Caco-2 (cell line): ENCODE measurements around the gene CDS2. TPM values are rescaled to one million over a fixed set of nuclear protein-coding genes. Genes with fewer than 3 reads are reported as not detected.

Experiments
- BruUV-seq: library from RNA; stranded (reverse); fragments of 400-500 nt; replicated peaks from 2 replicates; lab custom pipeline; 2021; lab: Mats Ljungman, UMichigan
- CTCF ChIA-PET: fragments of 300-600 bp; sonication (Branson Sonifier 250); formaldehyde crosslinking; loops from one replicate; lab custom pipeline; 2022; ENCODE audit warnings: antibody characterized with exemption; lab: Charles Lee
- POLR2A ChIA-PET: fragments of 300-600 bp; sonication (Branson Sonifier 250); formaldehyde crosslinking; loops from one replicate; lab custom pipeline; 2022; ENCODE audit warnings: antibody characterized with exemption; lab: Charles Lee
- DNase-seq, 2 experiments: peaks; one replicate each; pipeline versions ENCODE4 v3.0.0 to v3.0.0-alpha.2; 2020 to 2022
- H3K27me3 ChIP-seq: replicated peaks from 2 replicates; pipeline ENCODE4 v1.6.0; 2011; ENCODE audit warnings: low read length; ENCODE audit not compliant: control insufficient read depth, insufficient read depth
- H3K36me3 ChIP-seq: 2 replicates; pipeline ENCODE4 v1.5.1; 2011; ENCODE audit warnings: low read length; ENCODE audit not compliant: control insufficient read depth, insufficient read depth
- H3K4me1 ChIP-seq: fragments of 250-450 bp; sonication (Bioruptor Pico); 2 replicates; pipeline ENCODE4 v1.5.1; 2020; ENCODE audit warnings: mild to moderate bottlenecking
- H3K4me3 ChIP-seq: 2 replicates; pipeline ENCODE4 v1.5.1; 2011; ENCODE audit warnings: low read depth, mild to moderate bottlenecking, control low read depth, low read length
- H3K9me3 ChIP-seq: fragments of 250-450 bp; sonication (Bioruptor Pico); 2 replicates; pipeline ENCODE4 v1.5.1; 2020; ENCODE audit warnings: mild to moderate bottlenecking, moderate library complexity
- H3K27ac Mint-ChIP-seq: one replicate; pipeline ENCODE4 v1.8.0; 2022; ENCODE audit warnings: mixed read lengths; ENCODE audit not compliant: unreplicated experiment
- H3K27me3 Mint-ChIP-seq: one replicate; pipeline ENCODE4 v1.8.0; 2022; ENCODE audit warnings: mixed read lengths; ENCODE audit not compliant: insufficient read depth, unreplicated experiment
- H3K36me3 Mint-ChIP-seq: one replicate; pipeline ENCODE4 v1.8.0; 2022; ENCODE audit warnings: mild to moderate bottlenecking, mixed read lengths; ENCODE audit not compliant: insufficient read depth, unreplicated experiment
- H3K4me1 Mint-ChIP-seq: one replicate; pipeline ENCODE4 v1.8.0; 2022; ENCODE audit warnings: low read depth, mixed read lengths; ENCODE audit not compliant: unreplicated experiment
- H3K4me3 Mint-ChIP-seq: one replicate; pipeline ENCODE4 v1.8.0; 2022; ENCODE audit warnings: mild to moderate bottlenecking, moderate library complexity, mixed read lengths; ENCODE audit not compliant: unreplicated experiment
- H3K9me3 Mint-ChIP-seq: one replicate; pipeline ENCODE4 v1.8.0; 2022; ENCODE audit warnings: mixed read lengths; ENCODE audit not compliant: unreplicated experiment
- CTCF ChIP-seq, 2 experiments: fragments of 200-600 bp in 1 of 2; IDR thresholded peaks; 1 replicate in 1 of 2; 2 replicates in 1 of 2; pipeline versions ENCODE4 v1.5.1 to v1.8.0; 2011 to 2022; ENCODE audit warnings: antibody characterized with exemption in 1 of 2, control low read depth in 1 of 2, inconsistent platforms in 1 of 2, low read depth in 1 of 2, low read length in 1 of 2, mild to moderate bottlenecking in 1 of 2, moderate library complexity in 1 of 2; ENCODE audit not compliant: insufficient read depth in 1 of 2, severe bottlenecking in 1 of 2, unreplicated experiment in 1 of 2
- intact Hi-C: fragments of 100-400 bp; cut with micrococcal nuclease; formaldehyde crosslinking; loops from one replicate; pipeline ENCODE4 v1.10.0; 2022; ENCODE audit not compliant: unreplicated experiment
- total RNA-seq: library from RNA; stranded (reverse); gene quantifications from 2 replicates; pipeline ENCODE4 v1.2.3, GENCODE V29; 2022

CDS2 gene
- total RNA-seq, 1 experiment from 2014 or later, result 53.8 TPM

- H3K36me3 Mint-ChIP-seq, result no peaks in the 10 kb centered on the region
- no peaks in the 10 kb centered on the region for H3K27me3 Mint-ChIP-seq
- no peaks in the 10 kb centered on the region for H3K27me3 ChIP-seq
- no peaks in the 10 kb centered on the region for H3K9me3 ChIP-seq
- BruUV-seq, result no TSS peak
- no peak overlapping the region for H3K4me3 ChIP-seq
- no peak overlapping the region for H3K27ac Mint-ChIP-seq
- H3K4me1 Mint-ChIP-seq, result peaks cover 7% of the 10 kb centered on the region
- no peaks in the 10 kb centered on the region for H3K9me3 Mint-ChIP-seq
- TF ChIP-seq CTCF (IDR thresholded peaks at IDR 0.05; ENCODE audit: insufficient read depth in 1 of 2, low read depth in 1 of 2, low read length in 1 of 2, severe bottlenecking in 1 of 2, unreplicated experiment in 1 of 2), result no peak
- ChIA-PET CTCF (interaction anchor here (1.4 to 4.8 kb wide), 2 partner anchors 15 to 94 kb away, joined by 5 to 42 read pairs; partner anchors contain the start of gene CDS2), POLR2A (no interaction called here)
- intact Hi-C loops, result no loop called here
- H3K4me1 ChIP-seq, result no peaks in the 10 kb centered on the region
- no peak for DNase-seq
- no peaks in the 10 kb centered on the region for H3K36me3 ChIP-seq
- H3K4me3 Mint-ChIP-seq, result no peak overlapping the region
These were observed 93.7 kb downstream of the CDS2 start for GRCh38 chr20:5220321-5221060.

DNA sequence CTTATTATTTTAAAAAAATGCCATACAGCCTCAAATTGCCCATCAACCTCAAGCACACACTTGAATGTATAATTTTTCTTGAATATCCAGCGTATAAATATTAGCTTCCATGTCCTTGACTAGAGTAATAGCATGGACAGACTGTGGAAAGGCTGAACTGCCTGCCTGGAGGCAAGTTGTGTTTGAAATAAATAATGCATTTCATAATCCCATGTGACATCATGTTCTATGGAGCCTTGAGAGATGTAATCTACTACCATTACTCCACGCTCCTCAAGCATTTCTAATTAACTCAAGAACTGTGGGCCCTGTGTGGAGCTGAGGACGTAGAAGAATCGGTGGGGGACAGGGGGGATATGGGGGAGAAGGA lies 94.2 kb downstream of the CDS2 start:
- no TSS peak for BruUV-seq
- no peak overlapping the region for H3K4me3 Mint-ChIP-seq
- no peaks in the 10 kb centered on the region for H3K9me3 Mint-ChIP-seq
- Histone ChIP-seq H3K9me3 (no peaks in the 10 kb centered on the region), H3K4me3 (no peak overlapping the region), H3K36me3 (no peaks in the 10 kb centered on the region), H3K4me1 (no peaks in the 10 kb centered on the region), H3K27me3 (no peaks in the 10 kb centered on the region)
- POLR2A ChIA-PET, result no interaction called here
- no peak for DNase-seq
- no peaks in the 10 kb centered on the region for H3K36me3 Mint-ChIP-seq
- no peaks in the 10 kb centered on the region for H3K27me3 Mint-ChIP-seq
- intact Hi-C loops, result no loop called here
- peaks cover 7% of the 10 kb centered on the region for H3K4me1 Mint-ChIP-seq
- CTCF ChIA-PET, result interaction anchor here (1.4 to 4.8 kb wide), 2 partner anchors 16 to 95 kb away, joined by 5 to 42 read pairs; partner anchors contain the start of gene CDS2
- TF ChIP-seq CTCF (IDR thresholded peaks at IDR 0.05; ENCODE audit: insufficient read depth in 1 of 2, low read depth in 1 of 2, low read length in 1 of 2, severe bottlenecking in 1 of 2, unreplicated experiment in 1 of 2), result no peak
- H3K27ac Mint-ChIP-seq, result no peak overlapping the region

DNA sequence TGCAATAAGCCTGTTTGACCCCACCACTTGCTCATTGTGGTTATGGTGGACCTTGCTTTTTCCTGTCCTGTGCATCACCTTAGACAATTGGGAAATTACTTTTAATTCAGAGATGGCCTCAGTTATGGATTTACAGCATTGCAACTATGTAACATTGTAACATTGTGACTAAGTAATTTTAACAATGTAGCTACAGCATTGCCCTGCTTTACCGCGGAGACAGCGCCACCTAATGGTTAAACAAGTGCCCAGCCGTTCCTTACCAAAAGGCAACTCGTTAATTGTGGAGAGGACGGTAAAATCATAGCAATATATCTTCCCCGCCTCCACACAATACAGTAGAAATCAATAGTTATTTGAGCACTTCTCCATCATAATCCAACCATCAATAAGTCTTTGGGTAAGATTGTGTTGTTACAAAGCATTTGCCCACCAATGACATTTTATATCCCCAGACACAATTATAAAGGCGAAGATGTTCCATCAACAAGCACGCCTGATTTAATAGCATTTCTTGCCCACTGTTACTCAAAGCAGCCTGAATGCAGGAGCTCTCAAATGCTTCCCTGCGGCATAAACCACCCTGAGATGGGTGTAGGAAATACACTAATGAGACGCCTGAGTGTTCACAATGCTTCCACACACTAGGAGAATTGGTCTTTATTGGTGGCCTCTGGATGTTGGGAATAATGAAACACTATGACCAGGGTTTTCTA lies 96.3 kb downstream of the CDS2 start:
- CTCF ChIA-PET, result interaction anchor here (0.6 to 4.8 kb wide), 8 partner anchors 10 to 234 kb away, joined by 3 to 42 read pairs (median 4); partner anchors contain the start of gene CDS2
- intact Hi-C loops, result loop anchor here (1.0 kb wide), 1 partner anchor 18 kb away; no protein-coding TSS in a partner anchor
- POLR2A ChIA-PET, result no interaction called here
- DNase-seq, result peak; percentile 66 to 70
- BruUV-seq, result no TSS peak
- Mint-ChIP-seq H3K27me3 (no peaks in the 10 kb centered on the region), H3K9me3 (no peaks in the 10 kb centered on the region), H3K36me3 (no peaks in the 10 kb centered on the region), H3K4me3 (no peak overlapping the region), H3K4me1 (peaks cover 7% of the 10 kb centered on the region), H3K27ac (no peak overlapping the region)
- Histone ChIP-seq H3K4me1 (no peaks in the 10 kb centered on the region), H3K4me3 (no peak overlapping the region), H3K36me3 (no peaks in the 10 kb centered on the region), H3K27me3 (no peaks in the 10 kb centered on the region), H3K9me3 (no peaks in the 10 kb centered on the region)
- peak; percentile 81 to 91 for TF ChIP-seq CTCF (IDR thresholded peaks at IDR 0.05; ENCODE audit: insufficient read depth in 1 of 2, low read depth in 1 of 2, low read length in 1 of 2, severe bottlenecking in 1 of 2, unreplicated experiment in 1 of 2)
